ENCODE results near the gene PTPRO. TPM values are rescaled to one million over a fixed set of nuclear protein-coding genes. Genes with fewer than 3 reads are reported as not detected.

PTPRO gene
- total and polyA plus RNA-seq, 4 experiments from 2014 or later: 3.0 to 7.8 (median 5.0) TPM

- ChIA-PET POLR2A (ENCODE audit: partially characterized antibody) (interaction anchor here (1.4 to 6.9 kb wide), 2 partner anchors 9 to 22 kb away, joined by 4 to 85 read pairs; no protein-coding TSS in a partner anchor), CTCF (ENCODE audit: partially characterized antibody) (interaction anchor here (0.6 to 9.2 kb wide), 7 partner anchors 10 to 561 kb away, joined by 3 to 71 read pairs (median 4); no protein-coding TSS in a partner anchor)
- Mint-ChIP-seq H3K9me3 (no peaks in the 10 kb centered on the region), H3K36me3 (peaks cover 0 to 25% of the 10 kb centered on the region in 2 donors), H3K4me1 (peaks cover 4 to 19% (median 9%) of the 10 kb centered on the region in 4 donors), H3K4me3 (no peak overlapping the region), H3K27me3 (no peaks in the 10 kb centered on the region), H3K27ac (no peak overlapping the region)
- H3K9me3 ChIP-seq (ENCODE audit: control insufficient read depth in 1 of 2, low read length in 2 of 2): no peaks in the 10 kb centered on the region
- H3K36me3 ChIP-seq (ENCODE audit: insufficient read depth, low read length): no peaks in the 10 kb centered on the region
- H3K27ac ChIP-seq (ENCODE audit: low read depth, low read length): no peak overlapping the region
- H3K4me3 ChIP-seq (ENCODE audit: low read length in 2 of 2): no peak overlapping the region
- no peaks in the 10 kb centered on the region for H3K27me3 ChIP-seq (ENCODE audit: insufficient read depth, low read length)
- intact Hi-C loops (cut with micrococcal nuclease): no loop called here
- H3K4me1 ChIP-seq (ENCODE audit: insufficient read depth, low read length): peaks cover 18% of the 10 kb centered on the region
- DNase-seq: no peak
These were observed 234.2 kb downstream of the PTPRO start for GRCh38 chr12:15556411-15557102.

GRCh38 chr12:15558915-15559528, 236.7 kb downstream of the PTPRO start:
- Mint-ChIP-seq H3K4me1 (peaks cover 20 to 33% (median 30%) of the 10 kb centered on the region in 4 donors), H3K27ac (no peak overlapping the region), H3K9me3 (peaks cover 0 to 2% (median 0%) of the 10 kb centered on the region in 8 donors), H3K36me3 (peaks cover 0 to 12% of the 10 kb centered on the region in 2 donors), H3K4me3 (no peak overlapping the region), H3K27me3 (no peaks in the 10 kb centered on the region)
- POLR2A ChIA-PET (ENCODE audit: partially characterized antibody): interaction anchor here (0.5 to 6.9 kb wide), 3 partner anchors 10 to 12 kb away, joined by 3 to 85 read pairs (median 7); no protein-coding TSS in a partner anchor
- H3K9me3 ChIP-seq (ENCODE audit: control insufficient read depth in 1 of 2, low read length in 2 of 2): no peaks in the 10 kb centered on the region
- CTCF ChIA-PET (ENCODE audit: partially characterized antibody): interaction anchor here (1.0 to 9.2 kb wide), 5 partner anchors 11 to 27 kb away, joined by 3 to 71 read pairs (median 9); no protein-coding TSS in a partner anchor
- DNase-seq: no peak
- H3K36me3 ChIP-seq (ENCODE audit: insufficient read depth, low read length): no peaks in the 10 kb centered on the region
- intact Hi-C loops (cut with micrococcal nuclease): no loop called here
- no peaks in the 10 kb centered on the region for H3K27me3 ChIP-seq (ENCODE audit: insufficient read depth, low read length)
- H3K27ac ChIP-seq (ENCODE audit: low read depth, low read length): no peak overlapping the region
- H3K4me1 ChIP-seq (ENCODE audit: insufficient read depth, low read length): peaks cover 42% of the 10 kb centered on the region
- H3K4me3 ChIP-seq (ENCODE audit: low read length in 2 of 2): no peak overlapping the region

DNA sequence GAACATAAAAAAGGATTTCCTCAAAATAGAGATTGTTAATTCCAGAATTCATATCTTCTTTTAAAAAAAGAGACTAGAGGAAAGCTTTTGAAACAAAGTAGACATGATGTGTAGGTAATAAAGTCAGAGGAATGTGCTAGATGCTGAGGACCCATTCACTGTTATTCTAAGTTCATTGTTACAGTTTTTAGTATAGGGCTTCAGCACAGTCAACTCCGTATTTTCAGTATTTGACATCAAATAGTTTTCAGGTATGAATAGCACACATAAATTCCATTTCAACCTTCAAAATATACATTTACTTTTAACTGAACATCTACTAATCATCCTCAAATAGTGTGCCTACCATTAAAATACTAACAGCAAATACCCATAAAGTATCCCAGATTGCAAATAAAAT, 239.1 kb downstream of the PTPRO start:
- Histone ChIP-seq H3K9me3 (ENCODE audit: control insufficient read depth in 1 of 2, low read length in 2 of 2) (no peaks in the 10 kb centered on the region), H3K27ac (ENCODE audit: low read depth, low read length) (peak overlapping the region; percentile 43), H3K36me3 (ENCODE audit: insufficient read depth, low read length) (no peaks in the 10 kb centered on the region), H3K4me3 (ENCODE audit: low read length in 2 of 2) (no peak overlapping the region), H3K27me3 (ENCODE audit: insufficient read depth, low read length) (no peaks in the 10 kb centered on the region), H3K4me1 (ENCODE audit: insufficient read depth, low read length) (peaks cover 54% of the 10 kb centered on the region)
- no peak for DNase-seq
- peaks cover 0 to 2% (median 0%) of the 10 kb centered on the region in 8 donors for H3K9me3 Mint-ChIP-seq
- H3K4me3 Mint-ChIP-seq: peak overlapping the region in 6 of 8 donors; percentile 8 to 80 (median 46)
- ChIA-PET POLR2A (ENCODE audit: partially characterized antibody) (interaction anchor here (1.4 to 6.9 kb wide), 4 partner anchors 9 to 27 kb away, joined by 4 to 85 read pairs (median 18); no protein-coding TSS in a partner anchor), CTCF (ENCODE audit: partially characterized antibody) (interaction anchor here (1.2 to 9.2 kb wide), 7 partner anchors 9 to 29 kb away, joined by 3 to 71 read pairs (median 9); no protein-coding TSS in a partner anchor)
- peaks cover 28 to 43% (median 39%) of the 10 kb centered on the region in 4 donors for H3K4me1 Mint-ChIP-seq
- H3K27ac Mint-ChIP-seq: peak overlapping the region; percentile 70 to 90 (median 82)
- peaks cover 0 to 9% of the 10 kb centered on the region in 2 donors for H3K36me3 Mint-ChIP-seq
- no peaks in the 10 kb centered on the region for H3K27me3 Mint-ChIP-seq
- intact Hi-C loops (cut with micrococcal nuclease): loop anchor here (1.0 kb wide), 1 partner anchor 15 kb away; no protein-coding TSS in a partner anchor

DNA sequence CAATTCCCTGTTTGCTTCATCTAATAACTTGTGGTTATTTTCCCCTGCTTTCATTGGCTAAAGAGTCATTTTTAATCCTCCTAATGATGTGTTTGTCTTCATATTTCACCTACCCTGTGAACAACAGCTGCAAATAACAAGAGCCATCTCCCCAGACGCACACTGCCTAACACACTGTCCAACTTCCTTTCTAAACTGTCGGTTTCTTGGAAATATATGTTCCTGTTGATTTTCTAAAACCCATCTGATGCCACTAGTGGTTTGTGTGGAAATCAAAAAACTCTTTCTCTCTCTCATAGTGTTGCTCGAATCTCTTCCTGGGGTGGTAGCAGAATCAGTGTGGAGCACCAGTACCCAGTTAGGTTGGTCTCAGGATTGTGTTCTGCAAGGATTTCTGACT, 240.0 kb downstream of the PTPRO start:
- DNase-seq: peak in 2 of 5 donors; percentile 17 to 26
- no peak overlapping the region for H3K4me3 ChIP-seq (ENCODE audit: low read length in 2 of 2)
- Mint-ChIP-seq H3K36me3 (peaks cover 0 to 8% of the 10 kb centered on the region in 2 donors), H3K27me3 (no peaks in the 10 kb centered on the region), H3K4me3 (peak overlapping the region; percentile 0 to 80 (median 65)), H3K27ac (peak overlapping the region; percentile 80 to 90 (median 82)), H3K9me3 (peaks cover 0 to 2% (median 0%) of the 10 kb centered on the region in 8 donors), H3K4me1 (peaks cover 28 to 43% (median 40%) of the 10 kb centered on the region in 4 donors)
- no peaks in the 10 kb centered on the region for H3K36me3 ChIP-seq (ENCODE audit: insufficient read depth, low read length)
- intact Hi-C loops (cut with micrococcal nuclease): loop anchor here (1.0 to 2.0 kb wide), 3 partner anchors 11 to 28 kb away; no protein-coding TSS in a partner anchor
- no peaks in the 10 kb centered on the region for H3K9me3 ChIP-seq (ENCODE audit: control insufficient read depth in 1 of 2, low read length in 2 of 2)
- H3K27ac ChIP-seq (ENCODE audit: low read depth, low read length): peak overlapping the region; percentile 43
- POLR2A ChIA-PET (ENCODE audit: partially characterized antibody): interaction anchor here (0.9 to 6.9 kb wide), 7 partner anchors 8 to 793 kb away, joined by 3 to 85 read pairs (median 5); partner anchors contain the start of gene EPS8
- peaks cover 54% of the 10 kb centered on the region for H3K4me1 ChIP-seq (ENCODE audit: insufficient read depth, low read length)
- CTCF ChIA-PET (ENCODE audit: partially characterized antibody): interaction anchor here (0.7 to 9.2 kb wide), 8 partner anchors 8 to 349 kb away, joined by 3 to 71 read pairs (median 10); partner anchors contain the start of gene DERA
- no peaks in the 10 kb centered on the region for H3K27me3 ChIP-seq (ENCODE audit: insufficient read depth, low read length)

DNA sequence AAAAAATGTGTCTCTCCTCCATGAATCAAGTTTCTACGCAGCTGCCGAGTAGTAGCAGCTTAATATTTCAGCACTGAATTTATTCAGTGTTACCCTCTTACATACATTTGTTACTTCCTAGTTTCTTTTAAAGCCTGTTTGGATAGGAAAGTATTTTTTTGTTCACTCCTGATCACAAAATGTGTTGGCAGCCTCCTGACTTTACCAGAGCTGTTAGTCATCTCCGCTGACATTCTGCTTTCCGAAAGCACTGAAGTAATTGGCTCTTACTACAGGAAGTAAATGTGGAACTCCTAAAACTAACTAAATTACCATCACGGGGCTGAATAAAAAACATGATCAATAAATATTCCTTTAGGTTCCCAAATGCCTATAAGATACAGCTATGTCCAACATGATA, 241.4 kb downstream of the PTPRO start:
- no peaks in the 10 kb centered on the region for H3K27me3 Mint-ChIP-seq
- Histone ChIP-seq H3K36me3 (ENCODE audit: insufficient read depth, low read length) (no peaks in the 10 kb centered on the region), H3K9me3 (ENCODE audit: control insufficient read depth in 1 of 2, low read length in 2 of 2) (no peaks in the 10 kb centered on the region), H3K27ac (ENCODE audit: low read depth, low read length) (peak overlapping the region; percentile 43), H3K27me3 (ENCODE audit: insufficient read depth, low read length) (no peaks in the 10 kb centered on the region), H3K4me3 (ENCODE audit: low read length in 2 of 2) (peak overlapping the region; percentile 7 to 33), H3K4me1 (ENCODE audit: insufficient read depth, low read length) (peaks cover 54% of the 10 kb centered on the region)
- H3K27ac Mint-ChIP-seq: peak overlapping the region; percentile 80 to 93 (median 90)
- CTCF ChIA-PET (ENCODE audit: partially characterized antibody): interaction anchor here (0.9 to 9.2 kb wide), 6 partner anchors 16 to 31 kb away, joined by 3 to 71 read pairs (median 12); no protein-coding TSS in a partner anchor
- peaks cover 0 to 2% (median 0%) of the 10 kb centered on the region in 8 donors for H3K9me3 Mint-ChIP-seq
- peaks cover 28 to 44% (median 39%) of the 10 kb centered on the region in 4 donors for H3K4me1 Mint-ChIP-seq
- intact Hi-C loops (cut with micrococcal nuclease): loop anchor here (1.0 to 2.0 kb wide), 2 partner anchors 8 to 15 kb away; no protein-coding TSS in a partner anchor
- DNase-seq: peak in 4 of 5 donors; percentile 33 to 41 (median 34)
- H3K4me3 Mint-ChIP-seq: peak overlapping the region; percentile 58 to 83 (median 78)
- no peaks in the 10 kb centered on the region for H3K36me3 Mint-ChIP-seq
- POLR2A ChIA-PET (ENCODE audit: partially characterized antibody): interaction anchor here (0.7 to 3.5 kb wide), 9 partner anchors 8 to 348 kb away, joined by 3 to 22 read pairs (median 4); partner anchors contain the start of gene DERA

GRCh38 chr12:15574353-15574752, 252.0 kb downstream of the PTPRO start:
- peaks cover 18% of the 10 kb centered on the region for H3K4me1 ChIP-seq (ENCODE audit: insufficient read depth, low read length)
- DNase-seq: no peak
- H3K27ac Mint-ChIP-seq: no peak overlapping the region
- peaks cover 5 to 25% of the 10 kb centered on the region in 2 donors for H3K36me3 Mint-ChIP-seq
- no peaks in the 10 kb centered on the region for H3K9me3 ChIP-seq (ENCODE audit: control insufficient read depth in 1 of 2, low read length in 2 of 2)
- ChIA-PET POLR2A (ENCODE audit: partially characterized antibody) (interaction anchor here (0.6 to 1.9 kb wide), 3 partner anchors 28 to 148 kb away, joined by 3 to 9 read pairs (median 3); no protein-coding TSS in a partner anchor), CTCF (ENCODE audit: partially characterized antibody) (interaction anchor here (0.9 to 3.9 kb wide), 7 partner anchors 10 to 42 kb away, joined by 3 to 16 read pairs (median 4); no protein-coding TSS in a partner anchor)
- H3K9me3 Mint-ChIP-seq: peaks cover 0 to 3% (median under 1%) of the 10 kb centered on the region in 8 donors
- no peak overlapping the region for H3K27ac ChIP-seq (ENCODE audit: low read depth, low read length)
- no peaks in the 10 kb centered on the region for H3K27me3 ChIP-seq (ENCODE audit: insufficient read depth, low read length)
- H3K4me3 Mint-ChIP-seq: peak overlapping the region in 1 of 8 donors; percentile 12
- H3K4me1 Mint-ChIP-seq: peaks cover 19 to 27% (median 22%) of the 10 kb centered on the region in 4 donors
- no peaks in the 10 kb centered on the region for H3K36me3 ChIP-seq (ENCODE audit: insufficient read depth, low read length)
- intact Hi-C loops (cut with micrococcal nuclease): no loop called here
- H3K4me3 ChIP-seq (ENCODE audit: low read length in 2 of 2): no peak overlapping the region
- no peaks in the 10 kb centered on the region for H3K27me3 Mint-ChIP-seq

Data from CD4-positive, alpha-beta memory T cell (primary cell).